ENCODE data around the gene EN1. TPM values are rescaled to one million over a fixed set of nuclear protein-coding genes. Genes with fewer than 3 reads are reported as not detected.

The EN1 gene
- total and polyA plus RNA-seq, 2 of the 13 experiments (the other 11 are each of a cell fraction or from before 2014, with no cell fraction given): not detected

GRCh38 chr2:118881490-118882129, 34.2 kb upstream of the EN1 start (continued):
- TF ChIP-seq TEAD3 (CRISPR knock-in tag; optimal IDR thresholded peaks at IDR 0.05; ENCODE audit: borderline replicate concordance): peak; percentile 10
- no peak for TF ChIP-seq ZNF296 (CRISPR knock-in tag; conservative IDR thresholded peaks at IDR 0.05)
- TF ChIP-seq ERF (CRISPR knock-in tag; IDR thresholded peaks at IDR 0.05): peak; percentile 38; the same call in 1 of the 2 replicates
- no peak for TF ChIP-seq GABPA (IDR thresholded peaks at IDR 0.05; ENCODE audit: low read depth, low read length)
- no peak for TF ChIP-seq GABPA (CRISPR knock-in tag; IDR thresholded peaks at IDR 0.05; ENCODE audit: low read depth)
- TF ChIP-seq MIER2 (CRISPR knock-in tag; IDR thresholded peaks at IDR 0.05): 0 out of 2 replicates have a peak, but pooled peaks have one; percentile 46
- no peak for TF ChIP-seq ZFP36L2 (CRISPR knock-in tag; IDR thresholded peaks at IDR 0.05)
- TF ChIP-seq ZFX (CRISPR knock-in tag; IDR thresholded peaks at IDR 0.05; ENCODE audit: low read depth): 0 out of 2 replicates have a peak, but pooled peaks have one; percentile 20
- TF ChIP-seq BRD4 (CRISPR knock-in tag; IDR thresholded peaks at IDR 0.05): no peak
- TF ChIP-seq XRCC5 (optimal IDR thresholded peaks at IDR 0.05; ENCODE audit: low read length): peak; percentile 46

- FAIRE-seq: no peak
- intact Hi-C loops (cut with micrococcal nuclease; ENCODE audit: unreplicated experiment): no loop called here
These were observed 33.1 kb upstream of the EN1 start for GRCh38 chr2:118880501-118880900.

More at GRCh38 chr2:118880501-118880900, 33.1 kb upstream of the EN1 start:
- no peak overlapping the region for H3K27ac ChIP-seq (ENCODE audit: extremely low read length, insufficient read depth, low read length)
- ChIA-PET POLR2A (no interaction called here), CTCF (ENCODE audit: low intra/inter-chr PET ratio, low total read pairs) (interaction anchor here (1.0 to 1.4 kb wide), 2 partner anchors 246 to 430 kb away, joined by 3 to 4 read pairs; no protein-coding TSS in a partner anchor)
- H3K79me2 ChIP-seq (ENCODE audit: insufficient read depth, low read length): no peaks in the 10 kb centered on the region
- no peak overlapping the region for H3K9ac ChIP-seq (ENCODE audit: insufficient read depth, low read depth, low read length)
- no peak overlapping the region for H2AFZ ChIP-seq (ENCODE audit: low read length)
- no peaks in the 10 kb centered on the region for H3K36me3 ChIP-seq (replicated peaks in 1 of 2; ENCODE audit: control insufficient read depth in 1 of 2, insufficient read depth in 2 of 2, low read length in 2 of 2)
- 2% methylated on average over 4 of the region's 4 CpGs for WGBS (ENCODE audit: low lambda C conversion rate)
- no peaks in the 10 kb centered on the region for H4K20me1 ChIP-seq (ENCODE audit: insufficient read depth, low read length)
- H3K4me1 ChIP-seq (ENCODE audit: insufficient read depth, low read length): 0 out of 2 replicates have a peak, but pooled peaks cover 4% of the 10 kb centered on the region
- in situ Hi-C loops (cut with HindIII; ENCODE audit: extremely low pct_ligation_motif_present, low pct_unique_long_range_greater_than_20kb): loop anchor here (5.0 to 10.0 kb wide), 2 partner anchors 297 to 434 kb away; no protein-coding TSS in a partner anchor
- ATAC-seq: no peak
- H3K4me3 ChIP-seq (replicated peaks in 1 of 3; ENCODE audit: insufficient read depth in 1 of 3, low read depth in 2 of 3, low read length in 3 of 3): no peak overlapping the region
- BruUV-seq (replicated peaks): no TSS peak
- DNase-seq (ENCODE audit: low spot score): no peak
- no peaks in the 10 kb centered on the region for H3K9me3 ChIP-seq (ENCODE audit: low read length)
- no peak overlapping the region for H3K4me2 ChIP-seq (ENCODE audit: low read depth, low read length)
- TF ChIP-seq DR1 (CRISPR knock-in tag; IDR thresholded peaks at IDR 0.05): no peak
- no peak for TF ChIP-seq MAFK (conservative IDR thresholded peaks at IDR 0.05 in 1 of 2, IDR thresholded peaks at IDR 0.05 in 1 of 2; ENCODE audit: low read length in 2 of 2)
- no peak for TF ChIP-seq HOXA5 (CRISPR knock-in tag; IDR thresholded peaks at IDR 0.05)
- TF ChIP-seq NKX3-1 (CRISPR knock-in tag; IDR thresholded peaks at IDR 0.05): no peak
- no peak for TF ChIP-seq ZNF761 (CRISPR knock-in tag; conservative IDR thresholded peaks at IDR 0.05)
- no peak for TF ChIP-seq CEBPG (CRISPR knock-in tag; IDR thresholded peaks at IDR 0.05)
- H3K27me3 ChIP-seq (ENCODE audit: control insufficient read depth in 1 of 2, insufficient read depth in 2 of 2, low read length in 2 of 2): no peaks in the 10 kb centered on the region
